Middle frontal gyrus (tissue), 1 donor: ENCODE results near the gene CCL15.
"Not testable (repeated sequence)": the region's sequence is repeated elsewhere in the genome, so short reads cannot be mapped to it uniquely, and the experiment has no call there.

Experiments
- DNase-seq: peaks from one replicate; pipeline ENCODE4 v3.0.0-alpha.2; 2015; ENCODE audit warnings: low spot score; ENCODE audit errors: extremely low spot score

The CCL15 gene, protein sequence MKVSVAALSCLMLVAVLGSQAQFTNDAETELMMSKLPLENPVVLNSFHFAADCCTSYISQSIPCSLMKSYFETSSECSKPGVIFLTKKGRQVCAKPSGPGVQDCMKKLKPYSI

DNA sequence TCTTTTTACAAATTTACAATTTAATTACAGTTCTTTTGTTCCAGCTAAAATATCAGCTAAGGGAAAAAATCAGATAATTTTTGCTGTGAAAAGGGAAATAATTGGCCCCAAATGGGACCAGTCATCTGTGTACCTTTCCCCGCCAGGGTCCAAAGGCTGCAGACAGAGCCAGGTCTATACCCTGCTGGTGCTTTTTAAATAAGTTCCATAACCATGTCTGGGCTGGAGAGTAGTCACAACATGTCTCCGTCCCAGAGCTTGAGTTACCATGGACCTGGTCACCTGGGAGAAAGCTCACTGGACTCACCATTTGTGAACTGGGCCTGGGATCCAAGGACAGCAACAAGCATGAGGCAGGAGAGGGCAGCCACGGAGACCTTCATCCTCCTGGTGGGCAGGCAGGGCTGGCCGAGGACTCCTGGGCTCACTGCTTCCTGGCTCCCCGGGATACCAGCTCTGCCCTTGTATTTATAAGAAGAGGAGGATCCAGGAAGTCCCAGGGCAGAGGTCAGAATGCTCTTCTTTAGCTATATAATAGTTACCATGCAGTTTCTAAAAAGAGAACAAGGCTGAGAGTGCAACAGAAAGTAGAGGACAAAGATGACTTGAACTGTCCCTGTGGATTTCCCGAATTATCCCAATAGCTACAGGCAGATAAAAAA lies at the start of gene CCL15:
TSS of gene CCL15 (minus strand) at position 444 of the 662 bp plus-strand sequence. CDS start at position 383, 61 bp downstream.
- no peak for DNase-seq

DNA sequence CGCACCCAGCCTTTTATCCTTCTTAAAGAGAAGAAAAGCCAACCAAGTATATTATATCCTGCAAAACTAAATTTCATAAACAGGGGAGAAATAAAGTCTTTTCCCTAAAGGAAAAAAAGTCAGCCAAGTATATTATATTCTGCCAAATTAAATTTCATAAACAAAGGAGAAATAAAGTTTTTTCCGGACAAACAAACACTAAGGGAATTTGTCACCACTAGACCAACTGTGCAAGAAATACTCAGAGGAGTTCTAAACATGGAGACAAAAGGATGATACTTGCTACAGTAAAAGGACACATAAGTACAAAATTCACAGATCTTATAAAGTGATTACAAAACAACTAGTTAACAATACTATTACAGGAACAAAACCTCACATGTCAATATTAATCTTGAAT lies 48.3 kb upstream of the CCL15 start:
- no peak for DNase-seq

DNA sequence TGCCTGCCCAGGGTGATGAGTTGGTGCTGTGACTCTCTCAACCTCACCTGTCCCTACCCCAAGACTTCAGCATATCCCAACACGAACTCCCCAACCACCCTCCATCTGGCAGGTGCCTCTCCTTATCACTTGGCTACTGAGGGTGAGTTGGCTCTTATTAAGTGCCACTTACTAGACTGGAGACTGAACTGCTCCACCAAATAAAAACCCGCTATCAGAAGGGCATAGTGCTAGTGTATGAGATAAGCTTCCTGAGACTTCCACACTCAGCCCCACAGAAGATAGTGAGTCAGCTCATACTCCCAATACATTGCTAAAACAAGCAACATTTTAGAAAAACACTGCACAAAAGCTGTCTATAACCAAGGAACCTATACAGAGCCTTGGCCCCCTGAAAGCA lies 46.7 kb upstream of the CCL15 start:
- no peak for DNase-seq

DNA sequence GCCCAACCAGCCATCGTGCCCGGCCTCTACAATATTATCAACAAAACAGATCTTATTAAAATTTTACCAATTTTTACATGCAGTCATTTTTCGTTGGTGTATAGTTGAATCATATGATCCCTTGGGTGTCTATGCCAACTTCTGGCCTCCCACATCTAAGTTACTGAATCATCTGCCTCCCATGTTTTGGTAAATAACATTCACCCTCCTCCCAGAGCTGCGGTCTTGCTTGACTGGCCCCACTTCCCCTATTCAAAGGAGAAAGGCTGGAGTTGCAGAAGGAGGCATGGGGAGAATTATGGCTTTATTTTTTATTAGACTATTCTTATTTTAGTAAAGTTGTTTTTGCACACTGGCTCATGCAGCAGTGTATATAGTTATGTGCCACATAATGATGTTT lies 34.9 kb upstream of the CCL15 start:
- DNase-seq = no peak

DNA sequence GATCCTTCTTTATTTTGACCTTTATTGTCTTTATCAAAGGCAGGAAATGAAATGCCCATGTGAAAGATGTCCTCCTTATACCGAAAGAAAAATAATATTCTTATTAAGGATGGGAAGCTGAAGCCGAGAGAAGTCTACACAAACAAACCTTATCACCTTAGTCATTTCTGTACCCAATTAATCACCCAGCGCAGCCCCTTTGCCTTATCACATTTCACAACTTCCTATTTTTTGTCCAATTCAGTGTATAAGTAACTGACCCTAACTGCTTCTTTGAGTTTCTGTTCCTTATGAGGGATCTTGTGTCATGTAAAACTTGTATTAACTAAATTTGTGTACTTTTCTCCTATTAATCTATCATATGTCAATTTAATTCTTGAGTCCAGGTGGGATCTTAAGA lies 32.8 kb upstream of the CCL15 start:
- no peak for DNase-seq

DNA sequence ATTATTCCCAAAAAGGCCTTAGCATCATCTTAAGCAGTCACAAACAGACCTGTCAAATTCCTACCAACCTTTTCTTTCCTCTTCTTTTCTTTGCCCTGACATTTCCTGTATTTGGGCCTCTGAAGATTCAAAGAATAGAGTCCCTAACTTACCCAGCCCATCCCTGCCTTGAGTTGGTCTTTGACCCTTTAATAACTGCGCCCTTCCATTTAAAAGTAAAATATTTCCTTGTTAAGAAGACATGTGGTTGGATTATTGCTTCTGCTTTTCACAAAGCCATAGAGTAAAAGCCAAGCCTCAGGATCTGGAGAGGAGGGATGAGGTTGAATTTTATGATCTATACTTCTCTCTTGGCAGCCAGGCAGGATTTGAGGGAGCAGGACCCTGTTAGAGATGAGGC lies 29.6 kb upstream of the CCL15 start:
- no peak for DNase-seq

DNA sequence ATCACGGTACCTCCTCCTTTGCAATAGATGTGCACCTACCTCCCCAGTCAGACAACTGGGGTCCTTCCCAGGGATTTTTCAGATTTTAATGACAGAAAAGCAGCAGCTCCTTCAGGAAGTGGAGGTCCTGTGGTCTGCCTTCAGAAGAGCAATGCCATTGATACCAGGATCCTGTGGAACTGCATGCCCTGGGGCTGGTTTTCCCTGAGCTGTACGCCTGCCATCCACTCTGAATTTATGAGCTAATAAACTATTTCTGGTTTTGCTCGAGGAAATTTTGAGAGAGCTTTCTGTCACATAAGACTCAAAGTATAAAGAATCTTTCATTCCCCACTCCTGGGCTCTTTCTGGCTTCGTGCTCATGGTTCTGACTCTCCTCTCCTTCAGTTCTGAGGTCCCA lies 26.4 kb upstream of the CCL15 start:
- DNase-seq = no peak

DNA sequence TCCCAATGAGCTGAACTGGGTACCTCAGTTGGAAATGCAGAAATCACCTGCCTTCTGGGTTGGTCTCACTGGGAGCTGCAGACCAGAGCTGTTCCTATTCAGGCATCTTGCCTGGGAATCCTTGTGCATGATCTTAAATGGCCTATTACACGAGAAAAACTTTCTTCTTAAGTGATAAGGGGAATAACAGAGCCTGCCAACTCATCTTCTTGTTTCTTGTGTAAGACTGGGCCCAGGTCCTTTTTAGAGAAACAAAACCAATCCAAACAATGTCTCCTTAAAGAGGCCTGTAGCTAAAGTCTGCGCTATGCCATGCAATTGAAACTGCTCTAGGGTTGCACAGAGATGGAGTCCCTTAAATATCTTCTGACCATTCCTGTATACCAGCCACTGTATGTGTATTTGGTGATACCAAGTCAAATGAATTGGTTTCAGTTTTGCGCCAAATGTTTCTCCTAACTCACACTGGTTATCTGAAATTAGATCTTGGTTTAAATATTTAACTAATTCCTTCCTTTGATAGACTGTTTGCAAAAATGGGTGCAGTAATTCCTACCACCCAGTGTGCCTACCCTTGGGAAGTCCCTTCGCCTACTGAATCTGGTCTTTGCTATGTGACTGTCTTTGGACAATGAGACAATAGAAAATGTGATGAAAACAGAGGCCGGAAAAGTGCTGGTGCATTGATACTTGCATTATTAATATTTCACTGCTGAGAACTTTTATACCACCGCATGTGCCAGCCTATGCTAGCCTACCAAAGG lies 22.9 kb upstream of the CCL15 start:
- no peak for DNase-seq

DNA sequence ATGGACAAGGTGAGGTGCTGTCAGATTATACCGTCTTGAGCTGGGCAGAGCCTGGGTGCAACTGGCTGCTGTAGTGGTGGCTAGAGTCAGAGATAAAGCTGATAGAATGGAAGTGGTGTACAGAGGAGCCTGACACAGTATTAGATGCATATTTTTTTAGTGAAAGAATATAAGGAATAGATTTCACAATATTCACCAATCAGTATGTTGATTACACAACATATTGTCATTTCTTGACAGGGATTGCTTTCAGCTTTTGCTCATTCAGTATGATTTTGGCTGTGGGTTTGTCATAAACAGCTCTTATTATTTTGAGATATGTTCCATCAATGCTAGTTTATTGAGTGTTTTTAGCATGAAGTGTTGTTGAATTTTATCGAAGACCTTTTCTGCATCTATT lies 18.1 kb upstream of the CCL15 start:
- DNase-seq = no peak

DNA sequence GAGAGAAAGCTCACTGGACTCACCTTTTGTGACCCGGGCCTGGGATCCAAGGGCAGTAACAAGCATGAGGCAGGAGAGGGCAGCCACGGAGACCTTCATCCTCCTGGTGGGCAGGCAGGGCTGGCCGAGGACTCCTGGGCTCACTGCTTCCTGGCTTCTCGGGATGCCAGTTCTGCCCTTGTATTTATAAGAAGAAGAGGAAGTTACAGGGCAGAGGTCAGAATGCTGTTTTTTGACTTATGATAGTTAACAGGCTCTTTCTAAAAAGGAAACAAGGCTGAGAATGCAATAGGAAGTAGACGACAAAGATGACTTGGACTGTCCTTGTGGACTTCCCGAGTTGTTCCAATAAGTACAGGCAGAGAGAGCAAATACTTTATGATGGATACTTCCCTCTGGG lies 16.4 kb upstream of the CCL15 start, which contains the start of gene CCL23:
TSS of gene CCL23 (minus strand) at position 174 of the 400 bp plus-strand sequence. CDS start at position 99, 75 bp downstream.
- DNase-seq = no peak

DNA sequence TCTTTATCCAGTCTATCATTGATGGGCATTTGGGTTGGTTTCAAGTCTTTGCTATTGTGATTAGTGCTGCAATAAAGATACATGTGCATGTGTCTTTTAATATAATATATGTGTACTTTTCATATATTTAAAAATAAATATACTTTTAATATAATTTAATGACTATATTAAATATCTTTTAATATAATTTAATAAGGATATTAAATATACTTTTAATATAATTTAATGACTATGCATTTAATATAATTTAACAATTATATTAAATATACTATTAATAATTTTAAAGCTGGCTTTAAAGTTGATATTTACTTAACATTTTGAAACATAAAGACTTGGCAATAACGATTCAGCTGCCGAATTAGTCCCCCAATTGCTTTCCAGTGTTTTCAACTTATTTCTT lies 15.2 kb upstream of the CCL15 start:
- no peak for DNase-seq

DNA sequence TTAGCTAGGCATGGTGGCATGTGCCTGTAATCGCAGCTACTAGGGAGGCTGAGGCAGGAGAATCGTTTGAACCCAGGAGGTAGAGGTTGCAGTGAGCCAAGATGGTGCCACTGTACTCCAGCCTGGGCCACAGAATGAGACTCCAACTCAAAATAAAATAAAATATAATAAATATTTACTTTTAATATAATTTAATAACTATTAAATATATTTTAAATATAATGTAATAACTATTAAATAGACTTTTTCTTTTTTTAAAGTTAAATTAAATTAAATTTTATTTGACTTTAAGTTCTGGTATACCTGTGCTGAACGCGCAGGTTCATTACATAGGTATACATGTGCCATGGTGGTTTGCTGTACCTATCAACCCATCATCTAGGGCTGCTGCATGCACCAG lies 14.5 kb upstream of the CCL15 start:
- not testable (repeated sequence) for DNase-seq

DNA sequence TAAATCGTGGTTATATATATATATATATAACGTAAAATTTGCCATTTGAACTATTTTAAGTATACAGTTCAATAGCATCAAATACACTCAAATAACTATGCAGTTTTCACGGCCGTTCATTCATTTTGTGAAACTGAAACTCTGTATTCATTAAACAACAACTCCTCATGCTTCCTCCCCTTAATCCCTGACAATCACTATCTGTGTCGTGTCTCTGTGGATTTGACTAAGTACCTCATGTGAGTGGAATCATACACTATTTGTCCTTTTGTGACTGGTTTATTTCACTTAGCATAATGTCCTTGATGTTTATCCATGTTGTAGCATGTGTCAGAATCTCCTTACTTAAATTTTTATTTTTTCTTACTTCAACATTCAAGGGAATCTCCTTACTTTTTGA lies 13.6 kb upstream of the CCL15 start:
- DNase-seq = no peak

DNA sequence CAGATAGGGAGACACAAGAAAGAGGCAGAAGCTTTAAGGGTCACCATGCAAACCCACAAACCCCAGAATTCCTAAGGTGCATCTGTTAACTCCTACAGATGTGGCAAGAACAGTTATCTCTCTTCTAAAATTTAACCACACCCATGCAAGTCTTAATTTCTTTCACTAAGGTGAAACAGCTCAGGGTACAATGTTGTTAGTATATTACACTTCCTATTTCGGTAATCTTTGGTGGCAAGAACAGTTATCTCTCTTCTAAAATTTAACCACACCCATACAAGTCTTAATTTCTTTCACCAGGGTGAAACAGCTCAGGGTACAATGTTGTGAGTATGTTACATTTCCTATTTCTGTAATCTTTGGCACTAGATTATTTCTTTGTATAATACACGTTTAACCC lies 9.8 kb upstream of the CCL15 start:
- no peak for DNase-seq

DNA sequence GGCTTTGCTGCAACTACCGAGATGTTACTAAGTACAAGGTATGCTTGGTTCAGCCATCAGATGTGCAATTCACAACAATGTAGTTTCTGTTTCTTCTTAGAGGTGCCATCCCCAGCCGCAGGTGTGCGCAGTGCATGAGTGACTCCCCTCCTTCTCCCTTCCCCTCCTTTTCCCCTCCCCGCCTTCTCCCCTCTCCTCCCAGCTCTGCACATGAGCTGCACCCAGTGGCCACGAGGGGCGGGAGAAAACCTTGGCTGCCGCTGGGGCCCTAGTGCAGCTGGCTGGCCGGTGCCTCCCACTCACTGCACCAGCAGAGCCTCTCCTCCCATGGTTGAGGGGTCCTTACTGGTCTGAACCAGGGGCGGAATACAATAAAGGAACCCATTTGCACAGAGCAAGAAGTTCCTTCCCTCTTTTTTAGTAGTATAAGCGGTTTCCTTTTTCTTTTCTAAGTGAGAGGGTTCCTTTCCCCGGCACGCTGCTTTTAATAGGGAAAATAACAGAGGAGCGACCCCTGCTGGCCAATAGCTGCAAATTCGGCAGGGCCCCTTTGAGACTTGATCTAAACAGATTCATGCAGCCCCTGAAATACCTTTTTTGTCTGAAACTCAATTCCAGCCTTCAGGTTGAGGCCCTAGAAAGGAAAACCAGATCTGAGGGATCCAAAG lies 7.8 kb upstream of the CCL15 start:
- DNase-seq = no peak

DNA sequence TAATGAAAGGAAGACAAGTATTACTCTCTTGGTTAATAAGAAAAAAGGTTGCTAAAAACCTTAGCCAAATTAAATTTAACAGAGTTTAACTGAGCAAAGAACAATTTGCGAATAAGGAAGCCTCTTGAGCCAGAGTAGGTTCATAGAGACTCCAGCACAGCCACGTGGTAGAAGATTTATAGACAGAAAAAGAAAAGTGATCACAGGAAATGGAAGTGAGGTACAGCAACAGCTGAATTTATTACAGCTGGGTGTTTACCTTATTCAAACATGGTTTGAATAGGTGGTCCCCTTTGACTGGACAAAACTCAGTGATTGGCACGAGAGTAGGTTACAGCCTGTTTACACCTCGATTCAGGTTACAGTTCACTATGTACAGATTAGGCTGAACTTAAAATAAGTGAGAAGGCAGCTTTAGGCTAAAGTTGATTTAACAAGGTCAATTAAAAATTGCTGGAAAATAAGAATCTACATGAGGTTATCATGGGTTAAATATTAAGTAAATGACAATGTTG lies 3.3 kb upstream of the CCL15 start:
- no peak for DNase-seq

DNA sequence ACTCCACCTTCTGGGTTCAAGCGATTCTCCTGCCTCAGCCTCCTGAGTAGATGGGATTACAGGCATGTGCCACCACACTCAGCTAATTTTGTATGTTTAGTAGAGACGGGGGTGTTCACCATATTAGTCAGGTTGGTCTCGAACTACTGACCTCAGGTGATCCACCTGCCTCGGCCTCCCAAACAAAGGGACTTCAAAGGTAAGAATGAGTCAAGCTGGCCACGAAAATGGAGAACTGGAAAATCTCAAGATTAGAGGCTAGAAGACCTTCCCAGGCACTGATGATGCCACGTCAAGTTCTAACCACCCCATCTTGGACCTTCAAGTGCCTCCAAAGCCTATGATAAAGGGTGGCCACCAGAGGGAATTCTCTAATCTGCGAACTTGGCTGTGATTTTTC lies 1.3 kb upstream of the CCL15 start:
- DNase-seq = no peak

DNA sequence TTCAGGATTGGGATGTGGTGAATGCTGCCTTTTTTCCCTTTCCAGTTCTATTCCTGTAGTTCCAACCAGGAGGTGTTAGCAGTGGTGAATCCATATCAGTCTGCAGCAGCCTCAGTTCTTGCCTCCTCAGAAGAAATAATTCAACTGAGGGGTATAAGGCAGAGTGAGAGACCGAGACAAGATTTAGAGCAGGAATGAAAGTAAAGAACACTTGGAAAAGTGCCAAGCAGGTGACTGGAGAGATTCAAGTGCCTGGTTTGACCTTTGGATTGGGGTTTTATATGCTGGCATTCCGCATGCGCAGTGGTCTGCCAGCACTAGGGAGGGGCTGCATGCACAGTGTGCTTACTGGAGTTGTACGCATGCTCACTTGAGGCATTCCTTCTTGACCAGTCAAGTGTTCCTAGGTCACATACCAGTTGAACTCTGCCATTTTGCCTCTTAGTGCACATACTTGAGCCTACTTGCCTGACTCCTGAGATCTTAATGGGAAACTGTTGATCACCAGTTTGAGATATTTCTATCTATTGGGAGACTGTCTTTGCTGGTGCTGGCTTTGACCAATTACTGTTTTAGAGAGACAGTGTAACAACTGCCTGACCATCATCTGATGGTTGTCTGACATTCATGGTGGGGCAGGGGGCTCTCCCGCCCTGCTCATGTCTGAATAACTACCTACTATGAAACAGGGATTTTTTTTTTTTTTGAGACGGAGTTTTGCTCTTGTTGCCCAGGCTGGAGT lies 680 bp upstream of the CCL15 start:
- DNase-seq = no peak

DNA sequence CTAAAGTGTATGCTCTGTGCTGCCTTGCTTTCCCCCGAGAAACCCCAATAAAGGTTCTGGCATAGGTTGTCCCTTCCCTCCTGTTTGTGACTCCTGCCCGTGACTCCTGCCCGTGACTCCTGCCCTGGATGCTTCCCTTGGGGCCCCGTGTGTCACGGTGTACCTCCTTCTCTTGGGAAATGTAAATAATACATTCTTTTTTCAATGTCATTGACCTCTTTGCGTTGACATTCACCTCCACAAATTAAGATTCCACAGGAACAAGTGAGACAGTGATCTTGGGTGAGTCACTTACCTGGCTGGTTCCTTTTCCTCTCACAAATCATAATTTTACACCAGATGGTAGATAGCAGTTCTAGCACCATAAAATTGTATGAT lies 632 bp downstream of the CCL15 start:
- no peak for DNase-seq

DNA sequence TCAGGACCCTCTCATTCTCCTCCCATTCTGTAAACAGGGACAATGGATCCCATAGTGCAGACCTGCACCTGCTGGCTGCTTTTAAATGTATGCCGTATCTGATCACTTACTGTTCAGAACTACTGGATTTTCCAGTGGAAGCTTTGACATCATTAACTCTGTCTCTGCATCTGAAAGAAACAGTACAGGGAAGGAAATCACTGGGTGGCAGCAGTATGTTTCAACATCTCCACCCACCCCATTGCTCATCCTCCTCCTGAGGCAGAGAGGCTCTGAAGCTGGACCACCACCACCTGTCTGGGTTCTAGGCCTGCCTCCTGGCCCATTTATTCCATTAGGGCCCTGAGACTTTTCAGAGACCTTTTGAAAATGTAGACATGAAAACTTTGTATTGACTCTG lies 2.6 kb downstream of the CCL15 start:
- DNase-seq = no peak

DNA sequence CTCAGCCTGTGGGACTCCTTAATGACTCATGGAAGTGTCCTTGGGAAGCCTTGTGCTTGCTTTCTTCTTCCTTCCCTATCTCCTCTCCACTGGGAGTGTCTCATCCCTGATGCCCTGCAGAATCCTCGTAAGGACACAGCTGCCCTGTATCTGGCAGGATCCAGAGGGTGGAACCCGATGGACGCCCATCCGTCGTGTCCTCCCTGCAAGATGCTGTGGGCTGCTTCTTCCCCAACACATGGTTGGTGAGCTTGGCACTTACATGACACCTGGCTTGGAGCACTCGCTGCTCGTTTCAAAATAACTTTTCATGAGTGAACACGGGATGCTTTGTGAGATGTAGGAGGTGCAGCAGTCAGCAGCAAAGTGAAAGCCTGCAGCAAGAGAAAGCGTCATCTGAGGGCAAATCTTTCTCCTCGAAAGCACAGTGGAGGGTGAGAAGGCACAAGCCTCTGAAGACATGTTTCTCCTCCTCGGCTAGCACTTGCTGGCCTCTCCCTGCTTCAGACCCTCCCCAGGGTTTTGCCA lies 3.3 kb downstream of the CCL15 start:
- DNase-seq = no peak
